ENCODE data around the gene DDAH2.

Gene DDAH2

GRCh38 chr6:31734247-31734820 is 5.2 kb upstream of the DDAH2 start (continued):
- TF ChIP-seq SNAI2 (CRISPR knock-in tag; IDR thresholded peaks at IDR 0.05): no peak

- TF ChIP-seq PPARA (CRISPR knock-in tag; IDR thresholded peaks at IDR 0.05; ENCODE audit: borderline replicate concordance): no peak
- no peak for TF ChIP-seq ZNF8 (CRISPR knock-in tag; IDR thresholded peaks at IDR 0.05)
- no peak for TF ChIP-seq SNAI2 (CRISPR knock-in tag; IDR thresholded peaks at IDR 0.05)
- no peak for TF ChIP-seq ZNF70 (CRISPR knock-in tag; IDR thresholded peaks at IDR 0.05)
- TF ChIP-seq ZFP3 (CRISPR knock-in tag; IDR thresholded peaks at IDR 0.05): no peak
- no peak for TF ChIP-seq ZC3H10 (CRISPR knock-in tag; IDR thresholded peaks at IDR 0.05)
- TF ChIP-seq TSHZ2 (CRISPR knock-in tag; IDR thresholded peaks at IDR 0.05): no peak
- no peak for TF ChIP-seq CSRNP3 (CRISPR knock-in tag; IDR thresholded peaks at IDR 0.05)
- no peak for TF ChIP-seq ARNTL (CRISPR knock-in tag; IDR thresholded peaks at IDR 0.05; ENCODE audit: borderline replicate concordance, low read depth)
- TF ChIP-seq CREB5 (CRISPR knock-in tag; IDR thresholded peaks at IDR 0.05; ENCODE audit: low read depth): no peak
- TF ChIP-seq TCF4 (CRISPR knock-in tag; IDR thresholded peaks at IDR 0.05; ENCODE audit: borderline replicate concordance): no peak
- TF ChIP-seq ESRRG (CRISPR knock-in tag; IDR thresholded peaks at IDR 0.05): no peak
- TF ChIP-seq BACH2 (CRISPR knock-in tag; IDR thresholded peaks at IDR 0.05; ENCODE audit: borderline replicate concordance): no peak
- TF ChIP-seq OSR1 (CRISPR knock-in tag; IDR thresholded peaks at IDR 0.05): no peak
- TF ChIP-seq GLIS3 (CRISPR knock-in tag; IDR thresholded peaks at IDR 0.05): no peak
- no peak for TF ChIP-seq ZFP30 (CRISPR knock-in tag; IDR thresholded peaks at IDR 0.05)
- no peak for ATAC-seq
Measured at GRCh38 chr6:31733734-31734133, 4.6 kb upstream of the DDAH2 start.

- TF ChIP-seq SNAI2 (CRISPR knock-in tag; IDR thresholded peaks at IDR 0.05) (no peak), ARNTL (CRISPR knock-in tag; IDR thresholded peaks at IDR 0.05; ENCODE audit: borderline replicate concordance, low read depth) (no peak)
- ATAC-seq: no peak
Measured at GRCh38 chr6:31732029-31732428, 2.9 kb upstream of the DDAH2 start.

GRCh38 chr6:31730631-31731086 is 1.6 kb upstream of the DDAH2 start:
- TF ChIP-seq CREB5 (CRISPR knock-in tag; IDR thresholded peaks at IDR 0.05; ENCODE audit: low read depth) (no peak), ESRRG (CRISPR knock-in tag; IDR thresholded peaks at IDR 0.05) (no peak), ZNF565 (CRISPR knock-in tag; conservative IDR thresholded peaks at IDR 0.05; ENCODE audit: low read depth) (no peak), ZNF70 (CRISPR knock-in tag; IDR thresholded peaks at IDR 0.05) (no peak), TSHZ2 (CRISPR knock-in tag; IDR thresholded peaks at IDR 0.05) (no peak)
- ATAC-seq: no peak
